Pancreas (tissue), 10 donors: ENCODE results near the gene RFPL1. TPM values are rescaled to one million over a fixed set of nuclear protein-coding genes. Genes with fewer than 3 reads are reported as not detected.
A peak's percentile ranks its signal among the peaks of the same experiment; 100 is the strongest.

ENCODE experiments used
- ATAC-seq, 4 donors: fragments of 200-7000 bp; cut with Tn5 transposase; one replicate each; pipeline versions ENCODE4 v1.8.0 to v1.9.1; 2020; ENCODE audit warnings: mild to moderate bottlenecking in 4 of 4, moderate library complexity in 4 of 4
- DNase-seq, 6 donors: peaks; one replicate each; pipeline ENCODE4 v3.0.0-alpha.2; 2020
- FAIRE-seq: peaks from 2 replicates; lab custom pipeline; 2012; peaks lifted over from hg19 to GRCh38; lab: Jason Lieb, UNC
- H3K27ac ChIP-seq, 4 donors: fragments of 200-600 bp; sonication (generic); 1 replicate in 3 of 4; 2 replicates in 1 of 4; pipeline versions ENCODE4 v1.5.0 to v1.8.0; 2020
- H3K27me3 ChIP-seq, 4 donors: fragments of 200-600 bp; one replicate each; pipeline ENCODE4 v1.8.0; 2021
- H3K36me3 ChIP-seq, 3 donors: fragments of 200-600 bp; sonication (generic) in 1 of 3; one replicate each; pipeline versions ENCODE4 v1.5.0 to v1.8.0; 2020 to 2021
- H3K4me1 ChIP-seq, 3 donors: fragments of 200-600 bp; one replicate each; pipeline ENCODE4 v1.8.0; 2021
- H3K4me3 ChIP-seq, 4 donors: fragments of 200-600 bp; sonication (generic) in 2 of 4; one replicate each; pipeline versions ENCODE4 v1.5.0 to v1.8.0; 2020 to 2021
- H3K9me3 ChIP-seq, 4 donors: fragments of 200-600 bp; one replicate each; pipeline ENCODE4 v1.8.0; 2021
- WGBS, 2 donors: extraction: QIAGEN DNeasy Blood & Tissue Kit; methylation state at CpG; one replicate each; pipeline ENCODE4 v1.1.7; 2013; 5-methylcytosine and 5-hydroxymethylcytosine counted together
- intact Hi-C, 3 donors: fragments of 100-400 bp; cut with DNase I; formaldehyde crosslinking; loops; one replicate each; pipeline versions ENCODE4 v1.11.1 to v1.14.2; 2022
- polyA plus RNA-seq, 2 donors: library from polyadenylated mRNA; stranded (reverse); fragments of 200-250 nt; gene quantifications; one replicate each; pipeline ENCODE4 v1.2.3, GENCODE V29; 2013
- total RNA-seq, 6 donors: library from RNA; stranded (reverse); fragmentation: NEBNext Ultra II Directional in 4 of 6; extraction: Animal tissue kit (Norgen Biotek cat#: 25700) in 4 of 6; gene quantifications; one replicate each; pipeline versions ENCODE4 v1.2.1 to v1.2.4, GENCODE V29; 2021 to 2023
- TF ChIP-seq, protein P1 (sequence below), 4 donors: fragments of 200-600 bp; sonication (generic) in 3 of 4; IDR thresholded peaks; one replicate each; pipeline versions ENCODE4 v1.5.0 to v1.8.0; 2021; ENCODE audit warnings: antibody characterized with exemption in 4 of 4
- donor health status: healthy with polysubstance abuse.
- donor health status: DM: no; HTN: no; CAD: no; lungs with moderate emphysema.
- donor health status: DM: no; HTN: no; CAD: no.
- donor health status: control.
- donor health status: control.
- donor health status: Bipolar disorder and iron deficiency.
- donor health status: DM: yes; HTN: yes; CAD: no.
- donor health status: DM: no; HTN: no; CAD: no.
- donor health status: DM: no; HTN: no; CAD: no.
- donor health status: DM: yes; HTN: yes; CAD: no.

The RFPL1 gene
- total and polyA plus RNA-seq, 8 donors = 0.09 TPM; not detected in 7

DNA sequence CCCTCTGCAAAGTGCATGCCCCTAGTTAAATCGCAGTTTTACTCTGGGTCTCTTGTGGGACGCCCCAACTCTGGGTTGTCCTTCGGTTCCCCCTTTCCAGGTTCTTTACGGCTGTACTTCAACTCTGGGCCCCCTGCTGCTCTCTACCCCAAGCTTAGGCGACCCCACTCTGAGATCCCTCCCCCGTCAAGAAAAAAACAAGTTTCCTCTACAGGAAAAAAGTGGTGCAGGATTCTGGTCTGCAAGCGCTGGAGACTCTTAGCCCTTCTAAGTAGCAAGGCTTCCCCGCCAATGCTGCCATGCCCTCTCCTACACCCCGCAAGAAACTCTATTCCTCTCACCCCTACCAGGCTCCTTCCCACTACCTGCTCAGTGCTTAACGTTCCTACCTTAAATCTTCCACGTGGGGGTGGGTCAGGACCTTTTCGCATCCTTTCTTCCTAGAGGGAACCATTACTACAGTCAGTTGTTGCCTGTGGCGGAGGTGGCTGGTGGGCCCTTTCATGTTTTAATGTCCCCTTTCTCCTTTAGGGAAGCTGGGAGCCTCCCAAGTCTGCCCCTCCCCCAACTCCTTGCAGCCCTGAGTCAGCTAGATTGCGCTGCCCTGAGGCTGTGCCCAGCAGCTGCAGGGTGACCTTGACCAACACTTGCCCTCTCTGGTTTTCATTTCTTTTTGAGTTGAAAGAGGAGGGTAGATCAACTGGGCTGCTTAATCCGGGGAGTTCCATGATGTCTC is 43.0 kb downstream of the RFPL1 start:
- intact Hi-C loops = no loop called here
- no peak overlapping the region for H3K27ac ChIP-seq
- H3K4me3 ChIP-seq = peak overlapping the region in 1 of 4 donors; percentile 29
- peaks cover 0 to 14% (median 3%) of the 10 kb centered on the region in 3 donors for H3K4me1 ChIP-seq
- ATAC-seq (peak in 3 of 4 donors; percentile 49 to 74 (median 58)), FAIRE-seq (no peak), DNase-seq (peak in 3 of 6 donors; percentile 33 to 47 (median 36))
- no peaks in the 10 kb centered on the region for H3K9me3 ChIP-seq
- TF ChIP-seq, protein P1, sequence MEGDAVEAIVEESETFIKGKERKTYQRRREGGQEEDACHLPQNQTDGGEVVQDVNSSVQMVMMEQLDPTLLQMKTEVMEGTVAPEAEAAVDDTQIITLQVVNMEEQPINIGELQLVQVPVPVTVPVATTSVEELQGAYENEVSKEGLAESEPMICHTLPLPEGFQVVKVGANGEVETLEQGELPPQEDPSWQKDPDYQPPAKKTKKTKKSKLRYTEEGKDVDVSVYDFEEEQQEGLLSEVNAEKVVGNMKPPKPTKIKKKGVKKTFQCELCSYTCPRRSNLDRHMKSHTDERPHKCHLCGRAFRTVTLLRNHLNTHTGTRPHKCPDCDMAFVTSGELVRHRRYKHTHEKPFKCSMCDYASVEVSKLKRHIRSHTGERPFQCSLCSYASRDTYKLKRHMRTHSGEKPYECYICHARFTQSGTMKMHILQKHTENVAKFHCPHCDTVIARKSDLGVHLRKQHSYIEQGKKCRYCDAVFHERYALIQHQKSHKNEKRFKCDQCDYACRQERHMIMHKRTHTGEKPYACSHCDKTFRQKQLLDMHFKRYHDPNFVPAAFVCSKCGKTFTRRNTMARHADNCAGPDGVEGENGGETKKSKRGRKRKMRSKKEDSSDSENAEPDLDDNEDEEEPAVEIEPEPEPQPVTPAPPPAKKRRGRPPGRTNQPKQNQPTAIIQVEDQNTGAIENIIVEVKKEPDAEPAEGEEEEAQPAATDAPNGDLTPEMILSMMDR (IDR thresholded peaks at IDR 0.05) = no peak
- peaks cover 0 to 15% (median 5%) of the 10 kb centered on the region in 4 donors for H3K27me3 ChIP-seq
- 26 to 31% methylated on average over 15 of the region's 15 CpGs for WGBS, 2 donors
- H3K36me3 ChIP-seq = no peaks in the 10 kb centered on the region

DNA sequence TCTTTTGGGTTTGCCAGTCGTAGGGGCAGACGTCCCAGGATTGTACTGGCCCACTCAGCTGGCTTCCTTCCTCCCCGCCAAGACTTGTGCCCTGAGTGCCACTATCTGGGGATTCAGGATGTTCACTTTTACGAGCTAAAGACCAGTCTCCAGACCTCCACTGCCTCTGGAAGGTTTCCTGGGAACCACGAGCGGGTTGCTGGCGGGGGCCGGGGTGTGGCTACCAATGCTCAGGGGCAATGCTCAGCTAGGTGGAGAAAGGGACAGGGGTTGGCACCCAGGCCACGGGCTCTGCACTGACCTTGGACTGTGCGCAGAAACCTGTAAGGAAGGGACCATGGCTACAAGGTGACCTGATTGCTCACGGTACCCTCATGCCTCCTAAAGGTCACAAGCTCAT is 43.9 kb downstream of the RFPL1 start:
- H3K9me3 ChIP-seq = no peaks in the 10 kb centered on the region
- WGBS, 2 donors = 78 to 87% methylated on average over 11 of the region's 11 CpGs
- no peak for ATAC-seq
- H3K27me3 ChIP-seq = peaks cover 0 to 15% (median 5%) of the 10 kb centered on the region in 4 donors
- no peaks in the 10 kb centered on the region for H3K36me3 ChIP-seq
- no peak for FAIRE-seq
- TF ChIP-seq, protein P1 (IDR thresholded peaks at IDR 0.05) = no peak
- H3K4me3 ChIP-seq = no peak overlapping the region
- intact Hi-C loops = no loop called here
- peaks cover 0 to 14% (median 3%) of the 10 kb centered on the region in 3 donors for H3K4me1 ChIP-seq
- H3K27ac ChIP-seq = no peak overlapping the region
- no peak for DNase-seq

DNA sequence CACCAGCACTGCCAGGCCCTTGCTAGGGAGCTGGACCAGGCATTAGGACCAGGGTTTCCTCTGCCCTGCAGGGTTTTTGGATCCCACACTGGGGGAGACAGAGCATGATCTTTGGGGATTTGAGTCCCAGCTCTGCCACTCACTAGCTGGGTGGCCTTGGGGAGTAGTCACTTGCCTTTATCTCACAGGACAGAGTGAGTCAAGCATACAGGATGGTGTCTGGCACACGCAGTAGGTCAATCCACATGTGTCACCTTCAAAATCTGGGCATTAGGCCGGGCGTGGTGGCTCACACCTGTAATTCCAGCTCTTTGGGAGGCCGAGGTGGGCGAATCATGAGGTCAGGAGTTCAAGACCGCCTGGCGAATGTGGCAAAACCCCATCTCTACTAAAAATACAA is 44.3 kb downstream of the RFPL1 start:
- intact Hi-C loops = no loop called here
- Histone ChIP-seq H3K27me3 (peaks cover 0 to 15% (median 5%) of the 10 kb centered on the region in 4 donors), H3K4me3 (no peak overlapping the region), H3K27ac (no peak overlapping the region), H3K4me1 (peaks cover 0 to 14% (median 3%) of the 10 kb centered on the region in 3 donors), H3K9me3 (no peaks in the 10 kb centered on the region), H3K36me3 (no peaks in the 10 kb centered on the region)
- TF ChIP-seq, protein P1 (IDR thresholded peaks at IDR 0.05) = no peak
- WGBS, 2 donors = 92% methylated on average over 7 of the region's 7 CpGs
- no peak for DNase-seq
- FAIRE-seq = no peak
- ATAC-seq = no peak

DNA sequence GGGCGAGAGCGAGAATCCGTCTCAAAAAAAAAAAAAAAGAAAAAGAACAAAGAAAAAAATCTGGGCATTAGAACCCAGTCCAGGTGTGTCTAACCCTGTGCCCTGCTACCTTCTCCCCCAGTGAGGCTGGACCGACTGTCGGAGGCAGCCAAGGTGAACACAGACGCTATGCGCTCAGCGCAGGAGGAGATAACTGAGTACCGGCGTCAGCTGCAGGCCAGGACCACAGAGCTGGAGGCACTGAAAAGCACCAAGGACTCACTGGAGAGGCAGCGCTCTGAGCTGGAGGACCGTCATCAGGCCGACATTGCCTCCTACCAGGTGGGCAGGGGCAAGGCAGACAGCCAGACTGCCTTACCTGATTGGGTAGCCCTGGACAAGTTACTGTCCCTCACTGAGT is 44.9 kb downstream of the RFPL1 start:
- DNase-seq (no peak), ATAC-seq (no peak), FAIRE-seq (no peak)
- Histone ChIP-seq H3K9me3 (no peaks in the 10 kb centered on the region), H3K27ac (no peak overlapping the region), H3K4me1 (peaks cover 0 to 14% (median 3%) of the 10 kb centered on the region in 3 donors), H3K27me3 (peaks cover 0 to 15% (median 5%) of the 10 kb centered on the region in 4 donors), H3K4me3 (no peak overlapping the region), H3K36me3 (no peaks in the 10 kb centered on the region)
- 93 to 94% methylated on average over 13 of the region's 13 CpGs for WGBS, 2 donors
- TF ChIP-seq, protein P1 (IDR thresholded peaks at IDR 0.05) = no peak
- intact Hi-C loops = no loop called here

DNA sequence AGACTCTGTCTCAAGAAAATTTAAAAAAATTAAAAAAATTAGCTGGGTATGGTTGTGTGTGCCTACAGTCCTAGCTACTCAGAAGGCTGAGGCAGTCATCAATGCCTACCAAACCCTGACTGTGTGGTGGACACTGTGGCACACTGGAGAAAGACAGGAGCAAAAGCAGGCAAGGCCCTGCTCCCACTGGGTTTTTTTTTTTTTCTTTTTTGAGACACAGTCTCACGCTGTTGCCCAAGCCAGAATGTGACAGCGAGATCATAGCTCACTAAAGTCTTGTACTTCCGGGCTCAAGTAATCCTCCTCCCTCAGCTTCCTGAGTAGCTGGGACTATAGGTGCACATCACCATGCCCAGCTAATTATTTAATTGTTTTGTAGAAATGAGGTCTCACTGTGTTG is 46.3 kb downstream of the RFPL1 start:
- intact Hi-C loops = no loop called here
- ATAC-seq (no peak), FAIRE-seq (no peak)

More for the DNA sequence above, 46.3 kb downstream of the RFPL1 start:
- DNase-seq = no peak
- TF ChIP-seq, protein P1 (IDR thresholded peaks at IDR 0.05) = no peak
- Histone ChIP-seq H3K4me1 (peaks cover 0 to 14% (median 3%) of the 10 kb centered on the region in 3 donors), H3K27me3 (peaks cover 0 to 13% (median 5%) of the 10 kb centered on the region in 4 donors), H3K4me3 (no peak overlapping the region), H3K27ac (no peak overlapping the region), H3K36me3 (no peaks in the 10 kb centered on the region), H3K9me3 (no peaks in the 10 kb centered on the region)
- WGBS, 2 donors = 92 to 97% methylated on average over 3 of the region's 3 CpGs
